Stomach (tissue), 9 donors: ENCODE data around the gene C19orf12. TPM values are rescaled to one million over a fixed set of nuclear protein-coding genes. Genes with fewer than 3 reads are reported as not detected.

Source experiments
- DNase-seq, 2 donors: peaks; one replicate each; pipeline versions ENCODE4 v3.0.0 to v3.0.0-alpha.2; 2013 to 2019
- H3K27ac ChIP-seq, 5 donors: fragments of 200-600 bp in 4 of 5; sonication (generic) in 4 of 5; one replicate each; pipeline ENCODE4 v1.5.1; 2013 to 2019; ENCODE audit warnings: mild to moderate bottlenecking in 1 of 5, moderate library complexity in 1 of 5
- H3K27me3 ChIP-seq, 3 donors: fragments of 200-600 bp; sonication (generic); one replicate each; pipeline ENCODE4 v1.5.1; 2017 to 2019; ENCODE audit warnings: mixed run types in 1 of 3
- H3K36me3 ChIP-seq, 4 donors: fragments of 200-600 bp; sonication (generic); 1 replicate in 3 of 4; 2 replicates in 1 of 4; pipeline ENCODE4 v1.5.1; 2016 to 2019
- H3K4me1 ChIP-seq, 4 donors: fragments of 200-600 bp; sonication (generic); one replicate each; pipeline ENCODE4 v1.5.1; 2016 to 2019
- H3K4me3 ChIP-seq, 4 donors: fragments of 200-600 bp; sonication (generic) in 3 of 4; one replicate each; pipeline ENCODE4 v1.5.1; 2016 to 2019; ENCODE audit warnings: mild to moderate bottlenecking in 1 of 4
- H3K9me3 ChIP-seq, 4 donors: fragments of 200-600 bp; sonication (generic); one replicate each; pipeline ENCODE4 v1.5.1; 2016 to 2019
- EP300 ChIP-seq: sonication (generic); formaldehyde crosslinking; IDR thresholded peaks from one replicate; pipeline ENCODE4 v1.6.1; 2017; ENCODE audit warnings: antibody characterized with exemption
- POLR2A ChIP-seq, 4 donors: fragments of 450-650 bp; IDR thresholded peaks; one replicate each; pipeline ENCODE4 v1.6.1; 2016; ENCODE audit warnings: antibody characterized with exemption in 4 of 4, control low read depth in 2 of 4, mild to moderate bottlenecking in 1 of 4, moderate library complexity in 1 of 4
- POLR2AphosphoS5 ChIP-seq, 3 donors: sonication (generic); formaldehyde crosslinking; IDR thresholded peaks; one replicate each; pipeline ENCODE4 v1.6.1; 2016; ENCODE audit warnings: antibody characterized with exemption in 3 of 3
- WGBS, 5 donors: extraction: QIAGEN DNeasy Blood & Tissue Kit in 3 of 5; methylation state at CpG; one replicate each; pipeline versions ENCODE4 v1.1.5 to v1.1.7; 2013 to 2018; 5-methylcytosine and 5-hydroxymethylcytosine counted together
- intact Hi-C: fragments of 100-400 bp; cut with DNase I; formaldehyde crosslinking; loops from one replicate; pipeline ENCODE4 v1.15.1; 2023; ENCODE audit warnings: low total_unique reads
- polyA plus RNA-seq, 3 donors: library from polyadenylated mRNA; stranded (reverse); fragments of 200-250 nt; gene quantifications; one replicate each; pipeline ENCODE4 v1.2.3, GENCODE V29; 2013
- total RNA-seq, 5 donors: library from RNA; depleted of rRNA; stranded (reverse); fragments of >200 nt; gene quantifications; one replicate each; pipeline versions ENCODE4 v1.1.0 to v1.2.3, GENCODE V29; 2014 to 2016
- TF ChIP-seq, protein P1 (sequence below), 7 experiments: fragments of 450-650 bp in 4 of 7; fragments of 200-600 bp in 3 of 7; sonication (generic) in 3 of 7; IDR thresholded peaks; one replicate each; pipeline ENCODE4 v1.5.1; 2016 to 2019; ENCODE audit warnings: antibody characterized with exemption in 7 of 7, control low read depth in 2 of 7, mild to moderate bottlenecking in 1 of 7
- donor health status: healthy with polysubstance abuse.
- donor health status: Bipolar disorder and iron deficiency.
- donor health status: healthy.

Gene C19orf12
- total and polyA plus RNA-seq, 8 donors: 4.6 to 67.2 (median 14.8) TPM

DNA sequence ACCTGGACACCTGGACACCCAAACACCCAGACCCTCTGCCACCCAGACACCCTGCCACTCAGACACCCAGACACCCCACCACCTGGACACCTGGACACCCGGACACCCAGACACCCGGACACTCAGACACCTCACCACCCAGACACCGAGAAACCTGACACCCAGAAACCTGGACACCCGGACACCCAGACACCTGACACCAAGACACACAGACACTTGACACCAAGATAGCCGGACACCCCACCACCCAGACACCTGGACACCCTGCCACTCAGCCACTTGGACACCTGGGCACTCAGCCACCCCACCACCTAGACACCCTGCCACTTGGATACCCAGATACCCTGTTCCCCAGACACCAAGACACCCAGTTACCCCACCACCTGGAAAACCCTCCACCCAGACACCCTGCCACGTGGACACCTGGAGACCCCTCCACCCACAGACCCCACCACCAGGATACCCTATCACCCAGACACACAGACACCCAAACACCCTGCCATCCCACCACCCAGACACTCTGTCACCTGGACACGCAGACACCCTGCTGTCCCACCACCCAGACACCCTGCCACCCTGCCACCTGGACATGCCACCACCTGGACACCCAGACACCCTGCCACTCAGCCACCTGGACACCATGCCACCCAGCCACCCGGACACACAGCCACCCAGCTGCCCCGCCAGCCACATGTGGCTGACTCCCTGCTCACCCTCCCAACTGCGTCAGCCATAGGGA is 17.4 kb downstream of the C19orf12 start:
- H3K4me1 ChIP-seq: peaks cover 0 to 11% (median 8%) of the 10 kb centered on the region in 4 donors
- H3K4me3 ChIP-seq: no peak overlapping the region
- H3K9me3 ChIP-seq: no peaks in the 10 kb centered on the region
- intact Hi-C loops: no loop called here
- peaks cover 6 to 21% (median 13%) of the 10 kb centered on the region in 4 donors for H3K36me3 ChIP-seq
- TF ChIP-seq EP300 (no peak), POLR2A (IDR thresholded peaks at IDR 0.05) (no peak), POLR2AphosphoS5 (IDR thresholded peaks at IDR 0.05) (no peak)
- TF ChIP-seq, protein P1, sequence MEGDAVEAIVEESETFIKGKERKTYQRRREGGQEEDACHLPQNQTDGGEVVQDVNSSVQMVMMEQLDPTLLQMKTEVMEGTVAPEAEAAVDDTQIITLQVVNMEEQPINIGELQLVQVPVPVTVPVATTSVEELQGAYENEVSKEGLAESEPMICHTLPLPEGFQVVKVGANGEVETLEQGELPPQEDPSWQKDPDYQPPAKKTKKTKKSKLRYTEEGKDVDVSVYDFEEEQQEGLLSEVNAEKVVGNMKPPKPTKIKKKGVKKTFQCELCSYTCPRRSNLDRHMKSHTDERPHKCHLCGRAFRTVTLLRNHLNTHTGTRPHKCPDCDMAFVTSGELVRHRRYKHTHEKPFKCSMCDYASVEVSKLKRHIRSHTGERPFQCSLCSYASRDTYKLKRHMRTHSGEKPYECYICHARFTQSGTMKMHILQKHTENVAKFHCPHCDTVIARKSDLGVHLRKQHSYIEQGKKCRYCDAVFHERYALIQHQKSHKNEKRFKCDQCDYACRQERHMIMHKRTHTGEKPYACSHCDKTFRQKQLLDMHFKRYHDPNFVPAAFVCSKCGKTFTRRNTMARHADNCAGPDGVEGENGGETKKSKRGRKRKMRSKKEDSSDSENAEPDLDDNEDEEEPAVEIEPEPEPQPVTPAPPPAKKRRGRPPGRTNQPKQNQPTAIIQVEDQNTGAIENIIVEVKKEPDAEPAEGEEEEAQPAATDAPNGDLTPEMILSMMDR (IDR thresholded peaks at IDR 0.05): no peak
- 69 to 85% (median 80%) methylated on average over 5 to 10 of the region's 10 CpGs for WGBS, 5 donors
- no peak overlapping the region for H3K27ac ChIP-seq
- H3K27me3 ChIP-seq: no peaks in the 10 kb centered on the region
- DNase-seq: no peak

DNA sequence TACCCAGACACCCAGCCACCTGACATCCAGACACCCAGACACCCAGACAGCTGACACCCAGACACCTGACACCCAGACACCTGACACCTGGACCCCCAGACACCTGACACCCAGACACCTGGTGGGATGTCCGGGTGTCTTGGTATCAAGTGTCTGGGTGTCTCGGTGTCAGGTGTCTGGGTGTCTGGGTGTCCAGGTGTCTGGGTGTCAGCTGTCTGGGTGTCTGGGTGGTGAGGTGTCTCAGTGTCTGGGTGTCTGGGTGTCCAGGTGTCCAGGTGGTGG is 18.6 kb downstream of the C19orf12 start:
- Histone ChIP-seq H3K4me3 (no peak overlapping the region), H3K27ac (no peak overlapping the region), H3K4me1 (peaks cover 0 to 11% (median 8%) of the 10 kb centered on the region in 4 donors), H3K27me3 (no peaks in the 10 kb centered on the region), H3K9me3 (no peaks in the 10 kb centered on the region), H3K36me3 (peaks cover 0 to 9% (median 2%) of the 10 kb centered on the region in 4 donors)
- no peak for DNase-seq
- TF ChIP-seq EP300 (no peak), POLR2A (IDR thresholded peaks at IDR 0.05) (no peak), POLR2AphosphoS5 (IDR thresholded peaks at IDR 0.05) (no peak)
- TF ChIP-seq, protein P1 (IDR thresholded peaks at IDR 0.05): no peak
- intact Hi-C loops: no loop called here
- WGBS, 5 donors: 48 to 93% (median 83%) methylated on average over 2 of the region's 2 CpGs; no CpG with 5 or more reads in 1 of the 5 donors

DNA sequence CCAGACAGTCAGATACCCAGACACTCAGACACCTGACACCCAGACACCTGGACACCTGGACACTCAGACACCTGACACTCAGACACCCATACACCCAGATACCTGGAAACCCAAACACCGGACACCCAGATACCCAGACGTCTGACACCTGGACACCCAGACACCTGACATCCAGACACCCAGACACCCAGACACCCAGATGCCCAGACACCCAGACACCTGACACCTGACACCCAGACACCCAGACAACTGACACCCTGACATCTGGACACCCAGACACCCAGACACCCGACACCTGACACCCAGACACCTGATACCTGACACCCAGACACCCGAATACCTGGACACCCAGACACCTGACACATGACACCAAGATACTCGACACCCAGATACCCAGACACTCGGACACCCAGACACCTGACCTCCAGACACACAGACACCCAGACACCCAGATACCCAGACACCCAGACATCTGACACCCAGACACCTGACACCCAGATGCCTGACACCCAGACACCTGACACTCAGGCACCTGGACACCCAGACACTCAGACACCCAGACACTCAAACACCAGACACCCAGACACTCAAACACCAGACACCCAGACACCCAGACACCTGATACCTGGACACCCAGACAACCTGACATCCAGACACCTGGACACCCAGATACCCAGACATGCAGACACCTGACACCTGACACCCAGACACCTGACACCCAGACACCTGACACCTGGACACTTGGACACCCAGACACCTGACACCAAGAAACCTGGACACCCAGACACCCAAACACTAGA is 19.1 kb downstream of the C19orf12 start:
- 81 to 90% (median 88%) methylated on average over 6 of the region's 6 CpGs for WGBS, 5 donors
- intact Hi-C loops: no loop called here
- TF ChIP-seq, protein P1 (IDR thresholded peaks at IDR 0.05): no peak
- TF ChIP-seq POLR2AphosphoS5 (IDR thresholded peaks at IDR 0.05) (no peak), EP300 (no peak), POLR2A (IDR thresholded peaks at IDR 0.05) (no peak)
- peaks cover 0 to 4% (median under 1%) of the 10 kb centered on the region in 4 donors for H3K36me3 ChIP-seq
- H3K27ac ChIP-seq: no peak overlapping the region
- H3K27me3 ChIP-seq: no peaks in the 10 kb centered on the region
- H3K4me1 ChIP-seq: peaks cover 0 to 11% (median 8%) of the 10 kb centered on the region in 4 donors
- no peak for DNase-seq
- H3K4me3 ChIP-seq: no peak overlapping the region
- peaks cover 0 to under 1% (median under 1%) of the 10 kb centered on the region in 4 donors for H3K9me3 ChIP-seq

DNA sequence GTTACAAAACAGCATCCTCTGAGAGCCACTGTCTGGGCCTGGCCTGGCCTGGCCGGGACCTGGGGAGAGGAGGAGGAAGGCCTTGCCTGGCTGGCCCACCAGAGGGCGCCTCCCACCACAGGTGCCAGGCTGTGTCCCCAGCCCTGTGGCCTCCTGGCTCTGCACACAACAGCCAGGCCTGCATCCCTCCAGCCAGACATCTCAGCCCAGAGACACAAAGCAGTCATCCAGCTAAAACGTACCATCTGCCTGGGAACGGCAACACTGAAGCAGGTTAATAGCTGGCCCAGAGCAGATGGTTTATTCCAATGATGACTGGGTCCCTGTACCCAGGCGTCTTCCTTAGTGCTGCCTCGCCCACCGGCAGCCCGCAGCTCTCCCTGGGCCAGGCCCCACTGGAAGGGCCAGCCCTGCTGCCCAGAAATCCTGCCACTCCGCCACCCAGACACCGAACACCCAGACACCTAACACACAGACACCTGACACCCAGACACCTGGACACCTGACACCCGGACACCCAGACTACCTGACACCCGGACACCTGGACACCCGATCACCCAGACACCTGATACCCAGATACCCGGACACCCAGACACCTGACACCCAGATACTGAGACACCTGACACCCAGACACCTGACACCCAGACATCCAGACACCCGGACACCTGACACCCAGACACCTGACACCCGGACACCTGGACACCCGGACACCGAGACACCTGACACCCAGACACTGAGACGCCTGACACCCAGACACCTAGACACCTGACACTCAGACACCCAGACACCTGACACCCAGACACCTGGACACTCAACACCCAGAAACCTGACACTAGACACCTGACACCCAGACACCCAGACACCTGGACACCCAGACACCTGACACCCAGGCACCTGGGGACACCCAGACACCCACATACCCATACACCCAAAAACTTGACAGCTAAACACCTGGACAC is 20.1 kb downstream of the C19orf12 start:
- TF ChIP-seq, protein P1 (IDR thresholded peaks at IDR 0.05): peak in 5 of 7 experiments; percentile 56 to 89 (median 87)
- TF ChIP-seq POLR2A (IDR thresholded peaks at IDR 0.05) (no peak), POLR2AphosphoS5 (IDR thresholded peaks at IDR 0.05) (peak in 2 of 3 donors; percentile 32 to 51), EP300 (no peak)
- peaks cover 0 to 11% (median 8%) of the 10 kb centered on the region in 4 donors for H3K4me1 ChIP-seq
- intact Hi-C loops: no loop called here
- peaks cover 0 to 11% (median 7%) of the 10 kb centered on the region in 4 donors for H3K9me3 ChIP-seq
- H3K27ac ChIP-seq: no peak overlapping the region
- no peaks in the 10 kb centered on the region for H3K27me3 ChIP-seq
- DNase-seq: peak; percentile 82 to 91
- H3K4me3 ChIP-seq: no peak overlapping the region
- no peaks in the 10 kb centered on the region for H3K36me3 ChIP-seq
- 61 to 73% (median 69%) methylated on average over 9 to 19 of the region's 19 CpGs for WGBS, 5 donors
